Calu3 (cell line): ENCODE data around the gene IDI2. TPM values are rescaled to one million over a fixed set of nuclear protein-coding genes. Genes with fewer than 3 reads are reported as not detected.

ENCODE experiments used
- BruUV-seq: library from RNA; stranded (reverse); fragments of 400-500 nt; replicated peaks from 2 replicates; lab custom pipeline; 2021; lab: Mats Ljungman, UMichigan
- CTCF ChIA-PET: fragments of 300-600 bp; sonication (Branson Sonifier 250); formaldehyde crosslinking; loops from one replicate; lab custom pipeline; 2022; ENCODE audit warnings: antibody characterized with exemption; lab: Charles Lee
- DNase-seq: peaks from one replicate; pipeline ENCODE4 v3.0.0; 2022
- H3K27ac Mint-ChIP-seq: one replicate; pipeline ENCODE4 v1.8.0; 2022; ENCODE audit warnings: mixed read lengths; ENCODE audit not compliant: unreplicated experiment
- H3K27me3 Mint-ChIP-seq: one replicate; pipeline ENCODE4 v1.8.0; 2022; ENCODE audit warnings: mixed read lengths; ENCODE audit not compliant: unreplicated experiment
- H3K36me3 Mint-ChIP-seq: one replicate; pipeline ENCODE4 v1.8.0; 2022; ENCODE audit warnings: mild to moderate bottlenecking, moderate library complexity, mixed read lengths; ENCODE audit not compliant: insufficient read depth, unreplicated experiment
- H3K4me1 Mint-ChIP-seq: one replicate; pipeline ENCODE4 v1.8.0; 2022; ENCODE audit warnings: mild to moderate bottlenecking, low read depth, mixed read lengths; ENCODE audit not compliant: unreplicated experiment
- H3K4me3 Mint-ChIP-seq: one replicate; pipeline ENCODE4 v1.8.0; 2022; ENCODE audit warnings: mild to moderate bottlenecking, low read depth, moderate library complexity, mixed read lengths; ENCODE audit not compliant: unreplicated experiment
- H3K9me3 Mint-ChIP-seq: one replicate; pipeline ENCODE4 v1.8.0; 2022; ENCODE audit warnings: low read depth, mixed read lengths; ENCODE audit not compliant: unreplicated experiment
- CTCF ChIP-seq: fragments of 200-600 bp; IDR thresholded peaks from one replicate; pipeline ENCODE4 v1.8.0; 2022; ENCODE audit warnings: antibody characterized with exemption; ENCODE audit not compliant: unreplicated experiment
- intact Hi-C: fragments of 100-400 bp; cut with micrococcal nuclease; formaldehyde crosslinking; loops from one replicate; pipeline ENCODE4 v1.10.0; 2022; ENCODE audit not compliant: unreplicated experiment
- total RNA-seq: library from RNA; stranded (reverse); gene quantifications from 2 replicates; pipeline ENCODE4 v1.2.3, GENCODE V29; 2022

Gene IDI2
- total RNA-seq, 1 experiment from 2014 or later: not detected

- H3K4me1 Mint-ChIP-seq: peaks cover 4% of the 10 kb centered on the region
- peaks cover 40% of the 10 kb centered on the region for H3K36me3 Mint-ChIP-seq
- no peak overlapping the region for H3K27ac Mint-ChIP-seq
- H3K9me3 Mint-ChIP-seq: peaks cover 18% of the 10 kb centered on the region
- CTCF ChIA-PET: no interaction called here
- no peak for TF ChIP-seq CTCF
- DNase-seq: no peak
- no peak overlapping the region for H3K4me3 Mint-ChIP-seq
- no peaks in the 10 kb centered on the region for H3K27me3 Mint-ChIP-seq
- no TSS peak for BruUV-seq
- intact Hi-C loops: loop anchor here (10.0 kb wide), 1 partner anchor 146 kb away; no protein-coding TSS in a partner anchor
These were observed 45.1 kb downstream of the IDI2 start for GRCh38 chr10:980468-981093.

- Mint-ChIP-seq H3K27me3 (no peaks in the 10 kb centered on the region), H3K4me1 (peaks cover 15% of the 10 kb centered on the region), H3K4me3 (no peak overlapping the region), H3K27ac (no peak overlapping the region), H3K36me3 (peaks cover 36% of the 10 kb centered on the region), H3K9me3 (peaks cover 18% of the 10 kb centered on the region)
- no TSS peak for BruUV-seq
- CTCF ChIA-PET: no interaction called here
- DNase-seq: no peak
- TF ChIP-seq CTCF: no peak
- intact Hi-C loops: no loop called here
These were observed 46.7 kb downstream of the IDI2 start for GRCh38 chr10:978826-979421.

- H3K4me3 Mint-ChIP-seq: no peak overlapping the region
- CTCF ChIA-PET: no interaction called here
- no peaks in the 10 kb centered on the region for H3K27me3 Mint-ChIP-seq
- H3K4me1 Mint-ChIP-seq: peaks cover 33% of the 10 kb centered on the region
- BruUV-seq: no TSS peak
- DNase-seq: no peak
- H3K9me3 Mint-ChIP-seq: peaks cover 18% of the 10 kb centered on the region
- intact Hi-C loops: no loop called here
- no peak overlapping the region for H3K27ac Mint-ChIP-seq
- TF ChIP-seq CTCF: no peak
- H3K36me3 Mint-ChIP-seq: peaks cover 34% of the 10 kb centered on the region
These were observed 49.3 kb downstream of the IDI2 start for GRCh38 chr10:976316-976715.

- peaks cover 49% of the 10 kb centered on the region for H3K4me1 Mint-ChIP-seq
- H3K27ac Mint-ChIP-seq: peak overlapping the region; percentile 91
- H3K4me3 Mint-ChIP-seq: no peak overlapping the region
- no peak for DNase-seq
- TF ChIP-seq CTCF: no peak
- H3K36me3 Mint-ChIP-seq: peaks cover 31% of the 10 kb centered on the region
- intact Hi-C loops: loop anchor here (1.0 kb wide), 1 partner anchor 10 kb away; no protein-coding TSS in a partner anchor
- no peaks in the 10 kb centered on the region for H3K27me3 Mint-ChIP-seq
- H3K9me3 Mint-ChIP-seq: peaks cover 12% of the 10 kb centered on the region
- CTCF ChIA-PET: interaction anchor here (2.1 to 2.2 kb wide), 2 partner anchors 9 to 12 kb away, joined by 10 to 12 read pairs; no protein-coding TSS in a partner anchor
- BruUV-seq: no TSS peak
These were observed 50.9 kb downstream of the IDI2 start for GRCh38 chr10:974785-975074.
